Measurements from ENCODE around the gene EML4.

The EML4 gene

GRCh38 chr2:42200926-42201855 is 32.0 kb downstream of the EML4 start:
- TF ChIP-seq CTCF (IDR thresholded peaks at IDR 0.05; ENCODE audit: insufficient read depth, low read depth, low read length, missing control alignments): no peak
- DNase-seq (ENCODE audit: low read depth): no peak
- H3K4me3 ChIP-seq (ENCODE audit: low read depth, low read length): no peak overlapping the region

GRCh38 chr2:42202634-42203008 is 33.5 kb downstream of the EML4 start:
- TF ChIP-seq CTCF (IDR thresholded peaks at IDR 0.05; ENCODE audit: insufficient read depth, low read depth, low read length, missing control alignments): no peak
- DNase-seq (ENCODE audit: low read depth): no peak
- H3K4me3 ChIP-seq (ENCODE audit: low read depth, low read length): no peak overlapping the region

DNA sequence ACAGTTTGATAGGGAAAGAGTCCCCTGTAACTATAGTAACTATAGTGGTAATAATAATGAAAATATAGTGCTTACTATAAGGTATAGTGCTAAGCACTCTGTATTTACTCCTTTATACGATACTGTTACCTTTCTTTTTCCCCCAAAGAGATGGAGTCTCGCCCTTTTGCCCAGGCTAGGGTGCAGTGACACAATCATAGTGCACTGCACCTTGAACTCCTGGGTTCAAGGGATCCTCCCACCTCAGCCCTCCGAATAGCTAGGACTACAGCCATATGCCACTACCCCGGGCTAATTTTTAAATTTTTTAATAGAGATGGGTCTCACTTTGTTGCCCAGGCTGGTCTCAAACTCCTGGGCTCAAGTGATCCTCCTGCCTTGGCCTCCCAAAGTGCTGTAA is 34.6 kb downstream of the EML4 start:
- no peak for TF ChIP-seq CTCF (IDR thresholded peaks at IDR 0.05; ENCODE audit: insufficient read depth, low read depth, low read length, missing control alignments)
- DNase-seq (ENCODE audit: low read depth): no peak
- no peak overlapping the region for H3K4me3 ChIP-seq (ENCODE audit: low read depth, low read length)

DNA sequence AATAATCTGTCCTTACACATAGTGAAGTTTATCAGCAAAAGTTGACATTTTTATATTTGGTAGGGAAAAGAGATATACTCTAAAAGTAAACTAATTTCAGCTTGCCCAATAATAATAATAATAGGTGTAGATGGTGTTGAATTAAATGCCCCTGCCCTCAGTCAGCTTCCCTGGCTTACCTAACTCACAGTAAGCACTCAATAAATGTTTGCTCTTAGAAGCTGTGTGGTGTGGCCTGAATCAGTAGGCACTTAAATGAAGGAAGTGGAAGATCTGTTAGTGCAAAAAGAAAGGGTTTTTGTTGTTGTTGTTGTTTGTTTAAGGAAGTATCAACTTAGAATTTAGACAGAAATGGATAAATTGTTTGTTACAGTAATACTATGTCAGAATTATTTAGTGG is 36.2 kb downstream of the EML4 start:
- no peak for TF ChIP-seq CTCF (IDR thresholded peaks at IDR 0.05; ENCODE audit: insufficient read depth, low read depth, low read length, missing control alignments)
- DNase-seq (ENCODE audit: low read depth): no peak
- no peak overlapping the region for H3K4me3 ChIP-seq (ENCODE audit: low read depth, low read length)

DNA sequence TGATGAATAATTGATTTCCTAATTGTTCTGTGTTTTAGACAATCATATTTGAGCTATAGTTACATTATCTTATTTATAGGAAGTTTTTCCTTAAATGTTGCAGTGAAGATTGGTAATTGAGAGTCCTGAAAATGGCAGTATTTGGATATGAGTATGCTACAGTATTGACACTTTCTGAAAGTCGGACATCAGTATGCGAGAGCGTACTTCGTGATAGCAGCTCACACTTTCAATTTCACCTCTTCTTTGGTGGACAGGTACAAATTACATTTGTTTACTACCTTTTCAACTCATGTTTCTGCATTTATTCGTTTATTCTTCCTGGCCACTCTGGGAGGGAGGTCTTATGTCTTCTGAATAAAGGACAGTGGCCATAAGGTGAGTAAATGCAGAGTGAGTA is 38.7 kb downstream of the EML4 start:
- TF ChIP-seq CTCF (IDR thresholded peaks at IDR 0.05; ENCODE audit: insufficient read depth, low read depth, low read length, missing control alignments): no peak
- peak; percentile 35 for DNase-seq (ENCODE audit: low read depth)
- no peak overlapping the region for H3K4me3 ChIP-seq (ENCODE audit: low read depth, low read length)

GRCh38 chr2:42210203-42210602 is 41.0 kb downstream of the EML4 start:
- no peak overlapping the region for H3K4me3 ChIP-seq (ENCODE audit: low read depth, low read length)
- TF ChIP-seq CTCF (IDR thresholded peaks at IDR 0.05; ENCODE audit: insufficient read depth, low read depth, low read length, missing control alignments): no peak
- DNase-seq (ENCODE audit: low read depth): no peak

DNA sequence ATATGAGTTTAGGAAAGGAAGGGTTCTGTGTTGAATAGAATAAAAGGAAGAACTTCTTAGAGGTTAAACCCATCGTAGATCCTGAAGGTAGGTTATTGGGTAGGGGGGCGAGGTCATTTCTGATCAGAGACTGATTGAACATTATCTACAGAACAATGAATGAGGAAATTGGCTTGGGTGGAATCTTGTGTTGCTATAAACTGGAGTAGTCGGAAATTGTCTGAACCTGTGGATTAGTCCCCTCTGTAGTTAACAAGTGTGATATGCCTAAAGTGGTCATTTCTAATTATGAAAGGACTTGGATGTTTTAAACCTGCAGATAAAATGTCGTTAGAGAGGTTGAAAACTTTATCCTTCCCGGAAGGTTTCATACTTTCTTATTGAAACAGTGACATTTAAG is 42.1 kb downstream of the EML4 start:
- H3K4me3 ChIP-seq (ENCODE audit: low read depth, low read length): no peak overlapping the region
- TF ChIP-seq CTCF (IDR thresholded peaks at IDR 0.05; ENCODE audit: insufficient read depth, low read depth, low read length, missing control alignments): no peak
- no peak for DNase-seq (ENCODE audit: low read depth)

Measured in GM12865 (cell line).